HG03039 (cell line): ENCODE results near the gene PYGB.

Source experiments
- ATAC-seq: cut with Tn5 transposase; IDR thresholded peaks from one replicate; pipeline ENCODE4 v1.9.1; 2021; ENCODE audit warnings: mild to moderate bottlenecking, moderate library complexity; ENCODE audit not compliant: unreplicated experiment

PYGB gene

DNA sequence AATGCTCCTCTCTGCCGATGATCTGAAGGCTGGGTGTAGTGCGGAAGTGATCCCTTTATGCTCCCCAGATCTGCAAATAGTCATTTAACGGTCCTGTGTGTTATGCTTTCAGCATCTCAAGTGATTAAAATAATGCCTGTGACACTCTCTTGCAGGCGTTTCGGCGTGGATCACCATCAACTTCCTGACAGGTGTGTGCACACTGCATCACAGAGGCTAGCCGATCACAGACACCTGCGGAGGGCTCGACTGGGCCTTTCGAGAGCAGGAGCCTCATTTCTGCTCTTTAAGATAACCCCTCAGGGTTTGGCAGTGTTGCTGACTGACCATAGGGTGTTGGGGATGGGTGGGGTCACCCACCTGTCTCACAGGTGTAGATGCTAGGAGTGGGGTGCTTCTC, 32.4 kb upstream of the PYGB start:
- ATAC-seq: no peak

DNA sequence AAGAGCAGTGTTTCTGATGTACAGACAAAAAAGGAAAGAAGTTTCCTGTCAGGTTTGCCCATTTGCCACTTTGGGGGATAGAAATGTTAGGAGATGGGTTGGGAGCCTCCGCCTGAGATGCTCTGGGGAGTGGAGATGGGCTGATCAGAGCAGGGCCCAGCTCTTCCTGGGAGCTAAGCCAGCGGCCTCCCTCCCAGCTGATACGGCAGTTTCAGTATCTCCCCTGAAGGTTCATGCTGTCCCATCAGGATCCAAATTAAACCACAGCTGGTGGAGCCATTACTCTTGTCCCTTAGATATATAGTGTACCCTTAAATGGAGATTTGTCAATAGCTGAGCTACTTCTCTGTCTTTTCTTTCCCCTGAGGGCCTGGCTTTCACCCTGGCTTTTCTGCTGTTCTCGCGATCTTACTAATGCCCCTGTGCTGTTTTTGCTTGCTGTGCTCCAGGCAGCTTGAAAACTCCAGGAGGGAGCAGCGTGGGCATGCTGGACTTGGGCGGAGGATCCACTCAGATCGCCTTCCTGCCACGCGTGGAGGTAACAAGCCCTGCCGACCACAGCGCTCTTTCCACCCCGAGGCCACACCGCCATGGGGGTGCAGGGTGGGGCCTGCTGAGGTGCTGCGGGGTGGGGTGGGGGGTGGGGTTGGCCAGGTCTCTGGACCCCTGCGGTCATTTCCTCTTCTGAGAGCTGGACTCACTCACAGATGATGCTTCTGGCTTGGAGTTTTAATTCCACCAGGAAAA, 31.5 kb upstream of the PYGB start:
- no peak for ATAC-seq

DNA sequence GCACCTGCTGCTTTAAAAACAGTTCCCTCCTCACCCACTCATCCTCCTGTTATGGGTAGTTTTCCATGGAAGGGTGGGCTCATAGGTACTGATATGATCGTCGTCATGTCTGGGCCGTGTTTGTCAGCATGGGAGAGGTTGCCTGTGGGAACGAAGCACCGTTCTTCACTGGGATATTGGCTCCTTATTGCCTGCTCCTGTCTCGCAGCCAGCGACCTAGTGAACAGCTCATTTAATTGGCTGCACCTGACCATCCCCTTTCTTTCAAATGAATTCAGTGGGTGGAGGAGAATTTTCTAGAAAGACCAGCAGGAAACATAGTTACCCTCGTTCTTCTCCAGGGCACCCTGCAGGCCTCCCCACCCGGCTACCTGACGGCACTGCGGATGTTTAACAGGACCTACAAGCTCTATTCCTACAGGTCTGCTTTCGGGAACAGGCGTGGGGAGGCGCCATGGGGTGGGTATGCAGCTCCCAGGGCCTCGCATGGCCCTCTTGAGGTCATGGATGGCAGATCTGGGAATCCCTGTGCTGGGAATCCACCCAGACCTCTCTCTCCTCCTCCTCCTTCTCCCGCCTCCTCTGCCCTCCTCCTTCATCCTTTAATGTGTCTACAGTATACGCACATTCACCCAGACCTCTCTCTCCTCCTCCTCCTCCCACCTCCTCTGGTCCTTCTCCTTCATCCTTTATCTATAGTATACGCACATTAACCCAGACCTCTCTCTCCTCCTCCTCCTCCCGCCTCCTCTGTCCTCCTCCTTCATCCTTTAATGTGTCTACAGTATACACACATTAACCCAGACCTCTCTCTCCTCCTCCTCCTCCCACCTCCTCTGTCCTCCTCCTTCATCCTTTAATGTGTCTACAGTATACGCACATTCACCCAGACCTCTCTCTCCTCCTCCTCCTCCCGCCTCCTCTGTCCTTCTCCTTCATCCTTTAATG, 30.4 kb upstream of the PYGB start:
- ATAC-seq: no peak

DNA sequence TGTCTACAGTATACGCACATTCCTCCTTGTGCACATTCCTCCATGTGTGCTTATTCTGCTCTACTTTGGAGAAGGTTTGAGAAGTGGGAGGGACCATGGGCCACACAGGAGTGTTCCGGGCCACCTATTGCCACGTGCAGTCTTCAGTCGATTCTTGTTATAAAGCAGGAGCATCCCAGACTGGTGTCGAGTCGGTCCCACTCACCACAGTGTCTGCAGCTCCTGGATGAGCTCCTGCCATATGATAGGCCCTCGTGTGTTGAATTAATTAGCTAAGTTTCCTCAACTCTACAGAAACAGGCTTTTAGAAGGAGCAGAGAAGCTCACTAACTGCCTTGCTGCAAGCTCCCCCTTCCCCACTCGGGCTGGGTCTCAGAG, 29.8 kb upstream of the PYGB start:
- ATAC-seq: no peak

DNA sequence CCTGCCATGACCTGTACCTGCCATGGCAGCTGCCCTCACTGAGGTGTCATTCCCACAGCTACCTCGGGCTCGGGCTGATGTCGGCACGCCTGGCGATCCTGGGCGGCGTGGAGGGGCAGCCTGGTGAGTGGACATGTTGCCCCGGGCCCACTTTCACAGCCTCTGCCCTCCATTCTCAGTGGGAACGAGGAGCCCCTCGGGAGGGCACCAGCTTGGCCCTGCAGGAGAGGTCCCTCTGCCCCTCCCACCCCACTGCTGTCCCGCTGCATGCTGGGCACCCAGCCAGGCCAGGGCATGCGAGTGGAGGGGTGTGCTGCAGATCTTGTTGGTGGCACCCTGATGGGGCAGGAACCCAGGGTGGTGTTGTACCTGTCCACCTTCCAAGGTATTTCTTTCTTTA, 29.4 kb upstream of the PYGB start:
- no peak for ATAC-seq

DNA sequence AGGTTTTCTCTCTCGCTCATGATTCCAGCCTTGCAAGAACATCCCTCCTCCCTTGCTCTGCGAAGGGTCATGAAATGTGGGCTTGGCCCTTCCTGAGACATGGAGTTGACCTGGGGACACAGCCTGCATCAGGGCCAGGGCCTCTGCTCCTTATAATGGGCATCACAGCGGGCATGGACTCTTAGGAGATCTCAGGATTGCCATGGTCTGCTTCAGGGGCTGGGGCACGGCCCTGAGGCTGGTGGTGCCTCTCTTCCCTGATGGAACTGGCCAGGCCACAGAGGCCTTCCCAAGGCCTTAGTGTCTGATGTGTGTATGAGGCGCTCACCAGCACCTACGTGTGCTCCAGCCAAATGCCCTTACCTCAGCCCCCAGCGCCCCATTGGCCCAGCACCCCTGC, 28.5 kb upstream of the PYGB start:
- no peak for ATAC-seq

DNA sequence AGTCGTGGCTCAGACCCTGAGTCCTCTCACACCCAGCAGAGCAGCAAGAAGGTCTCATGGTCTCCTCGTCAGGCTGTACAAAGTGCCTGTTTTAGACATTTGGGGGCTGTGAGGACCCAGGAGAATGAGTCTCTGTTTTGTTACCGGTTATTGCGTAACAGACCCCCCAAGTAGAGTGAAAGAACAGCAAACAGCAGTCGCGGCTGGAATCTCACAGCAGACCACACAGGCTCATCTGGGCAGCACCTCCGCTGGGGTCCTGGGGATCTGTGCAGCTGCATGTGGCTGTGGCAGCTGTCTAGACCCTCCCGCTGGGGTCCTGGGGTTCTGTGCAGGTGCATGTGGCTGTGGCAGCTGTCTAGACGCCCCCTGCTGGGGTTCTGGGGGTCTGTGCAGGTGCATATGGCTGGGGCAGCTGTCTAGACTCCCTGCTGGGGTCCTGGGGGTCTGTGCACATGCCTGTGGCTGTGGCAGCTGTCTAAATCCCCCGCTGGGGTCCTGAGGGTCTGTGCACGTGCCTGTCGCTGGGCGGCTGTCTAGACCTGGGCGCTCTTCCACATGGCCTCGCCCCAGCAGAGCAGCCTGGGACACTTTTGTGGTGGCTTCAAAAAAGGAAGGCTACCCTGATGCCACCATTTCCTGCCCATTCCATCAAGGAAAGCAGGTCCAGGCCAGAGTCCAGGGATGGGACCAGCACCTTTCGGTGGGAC, 27.7 kb upstream of the PYGB start:
- ATAC-seq: no peak

DNA sequence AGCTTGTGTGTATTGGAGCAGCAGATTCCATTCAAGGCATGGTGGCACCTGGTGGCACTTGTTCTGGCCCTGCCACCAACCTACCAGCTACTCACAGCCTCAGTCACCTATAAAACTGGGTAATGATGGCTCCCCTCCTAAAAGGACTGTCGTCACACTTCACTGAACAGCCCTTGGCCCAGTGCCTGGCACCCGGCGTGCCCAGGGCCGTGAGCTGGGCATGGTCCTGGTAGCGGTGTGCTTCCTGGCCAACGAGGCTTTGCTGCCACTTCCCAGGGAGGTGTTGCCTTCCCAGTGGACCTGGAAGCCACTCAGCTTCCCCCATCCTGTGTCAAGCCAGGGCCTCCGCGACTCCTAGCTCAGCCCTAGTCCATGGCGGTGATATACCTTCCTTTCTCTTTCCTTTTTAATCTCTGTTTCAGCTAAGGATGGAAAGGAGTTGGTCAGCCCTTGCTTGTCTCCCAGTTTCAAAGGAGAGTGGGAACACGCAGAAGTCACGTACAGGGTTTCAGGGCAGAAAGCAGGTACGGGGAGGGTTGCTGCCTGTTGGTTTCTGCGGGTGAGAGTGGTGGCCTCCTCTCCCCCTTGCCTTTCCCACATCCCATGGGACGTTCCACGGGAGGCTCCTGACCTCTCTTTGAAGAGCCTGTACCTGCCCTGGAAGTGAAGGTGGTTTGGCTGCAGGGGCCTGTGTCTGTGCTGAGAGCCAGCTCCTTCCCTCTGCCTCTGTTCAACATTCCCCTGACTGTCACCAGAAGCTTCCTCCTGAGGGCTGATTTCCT, 26.9 kb upstream of the PYGB start:
- no peak for ATAC-seq

DNA sequence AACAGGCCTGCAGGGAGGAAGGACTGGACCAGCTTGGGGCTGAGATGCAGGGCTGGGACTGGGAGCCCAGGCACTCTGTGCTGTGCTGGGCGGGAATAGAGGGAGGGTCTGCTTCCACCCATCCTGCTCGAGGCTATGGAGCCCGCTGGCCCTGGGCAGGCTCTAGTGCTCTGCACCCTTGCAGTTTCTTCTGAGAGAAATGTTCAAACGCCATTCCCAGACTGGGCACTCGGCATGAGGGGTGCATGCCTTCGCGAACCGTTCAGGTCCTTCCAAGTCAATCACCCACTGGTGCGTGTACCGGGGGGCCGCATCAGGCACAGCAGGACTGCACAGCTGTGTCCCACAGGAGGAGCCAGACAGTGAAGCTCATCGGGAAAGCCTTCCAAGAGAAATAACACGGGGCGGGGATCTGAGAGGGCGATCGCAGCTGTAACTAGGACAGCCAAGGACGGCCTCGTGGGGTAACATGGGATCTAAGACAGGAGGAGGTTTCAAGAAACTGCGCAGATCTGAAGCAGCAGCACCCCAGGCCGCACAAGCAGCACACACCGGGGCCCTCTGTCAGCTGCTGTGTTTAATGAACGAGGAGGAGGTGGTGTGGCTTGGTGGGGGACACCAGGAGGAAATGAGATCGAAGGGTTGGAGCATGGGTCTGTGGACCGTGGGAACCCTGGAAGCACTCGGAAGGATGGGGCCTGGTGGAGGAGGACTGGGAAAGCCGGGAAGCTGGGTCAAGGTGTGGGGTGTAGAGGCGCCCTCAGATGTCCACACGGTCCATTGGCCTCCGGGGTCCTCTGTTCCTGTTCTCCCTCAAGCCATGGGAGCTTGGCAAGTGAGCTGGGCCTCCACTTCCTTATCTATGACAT, 26.1 kb upstream of the PYGB start:
- no peak for ATAC-seq

DNA sequence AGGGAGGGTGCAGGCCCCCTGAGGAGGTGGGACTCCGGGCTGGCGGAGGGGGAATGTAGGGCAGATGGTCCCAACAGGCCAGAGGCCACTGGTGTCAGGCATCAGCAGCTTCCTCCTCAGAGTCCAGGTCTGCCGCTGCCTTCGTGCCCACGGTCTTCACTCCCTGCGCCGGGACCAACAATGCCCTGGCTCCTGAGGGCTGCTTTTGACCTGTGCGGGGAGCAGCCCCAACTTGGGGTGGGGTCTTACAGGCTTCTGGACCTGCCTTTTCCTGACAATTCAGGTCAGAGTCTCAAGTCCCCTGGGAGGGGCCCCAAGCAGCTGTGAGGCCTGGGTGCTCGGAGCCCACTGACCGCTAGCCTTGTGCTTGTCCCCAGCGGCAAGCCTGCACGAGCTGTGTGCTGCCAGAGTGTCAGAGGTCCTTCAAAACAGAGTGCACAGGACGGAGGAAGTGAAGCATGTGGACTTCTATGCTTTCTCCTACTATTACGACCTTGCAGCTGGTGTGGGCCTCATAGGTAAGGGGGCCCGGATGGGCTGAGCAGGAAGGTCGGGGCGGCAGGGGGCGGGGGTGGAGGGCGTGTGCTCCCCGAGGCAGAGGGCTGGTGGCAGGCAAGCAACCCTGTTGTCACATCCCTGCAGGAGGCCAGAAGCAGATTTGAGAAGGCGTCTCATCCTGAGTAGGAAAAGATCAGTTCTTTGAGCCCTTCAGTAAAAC, 25.3 kb upstream of the PYGB start:
- ATAC-seq: no peak

DNA sequence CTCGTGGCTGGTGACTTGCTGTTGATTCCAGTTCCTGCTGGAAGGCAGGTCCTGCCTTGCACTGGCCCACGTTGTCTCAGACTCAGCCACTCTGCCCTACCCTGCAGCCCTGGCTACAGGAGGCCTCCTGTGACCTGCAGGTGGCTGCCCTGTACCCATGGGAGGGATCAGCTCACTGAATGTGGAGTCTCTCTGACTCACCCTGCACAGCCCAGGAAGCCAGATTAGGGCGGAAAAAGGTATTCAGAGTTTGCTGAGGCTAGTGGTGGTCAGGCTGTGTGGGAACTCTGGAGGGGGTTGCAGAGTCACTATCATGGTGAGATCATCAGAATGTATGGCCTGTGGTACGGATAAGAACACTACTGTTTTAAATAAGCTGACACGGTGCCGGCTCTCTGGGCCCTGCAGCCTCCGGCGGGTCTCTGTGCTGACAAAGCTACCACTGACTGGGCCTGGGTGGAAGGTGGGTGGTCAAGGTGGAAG, 24.7 kb upstream of the PYGB start:
- ATAC-seq: no peak

DNA sequence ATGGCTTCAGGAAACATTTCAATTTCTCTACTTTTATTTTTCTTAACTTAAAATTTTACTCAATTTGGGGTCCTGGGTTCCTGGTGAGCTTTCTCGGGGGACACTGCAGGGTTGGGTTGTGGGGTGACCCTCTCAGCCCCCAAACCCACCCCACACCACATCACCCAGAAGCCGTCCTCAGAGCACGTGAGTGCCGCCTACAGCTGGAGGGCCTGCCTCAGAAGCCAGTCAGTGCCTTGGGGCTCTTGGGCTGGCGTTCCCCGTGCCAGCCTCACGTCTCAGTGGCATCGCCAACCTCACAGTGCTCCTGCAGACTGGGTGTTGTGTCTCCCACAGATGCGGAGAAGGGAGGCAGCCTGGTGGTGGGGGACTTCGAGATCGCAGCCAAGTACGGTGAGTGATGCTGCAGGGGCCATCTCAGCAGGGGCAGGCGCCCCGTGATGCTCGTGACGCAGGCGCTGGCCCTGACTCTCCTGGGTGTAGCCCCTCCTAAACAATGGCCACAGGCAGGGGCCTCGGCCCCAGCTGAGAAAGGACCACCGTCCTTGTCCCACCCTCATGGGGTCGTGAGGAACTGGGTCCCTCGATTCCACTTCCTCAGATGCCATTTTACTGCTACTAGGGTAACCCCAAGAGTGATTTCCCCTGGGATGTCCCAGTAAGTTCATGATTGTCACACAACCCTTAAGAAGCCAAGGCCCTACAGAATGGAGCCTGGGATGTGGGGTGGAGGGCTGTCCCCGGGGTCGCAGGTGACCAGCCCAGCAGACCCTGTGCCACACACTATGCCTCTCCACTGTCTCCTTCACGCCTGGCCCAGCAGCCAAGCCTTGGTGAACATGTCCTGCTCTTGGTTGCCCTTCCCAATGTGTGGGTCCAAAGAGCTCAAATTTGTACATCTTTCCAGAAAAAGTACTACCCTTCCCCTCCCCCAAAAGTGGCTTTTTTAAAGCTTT, 23.8 kb upstream of the PYGB start:
- ATAC-seq: no peak

DNA sequence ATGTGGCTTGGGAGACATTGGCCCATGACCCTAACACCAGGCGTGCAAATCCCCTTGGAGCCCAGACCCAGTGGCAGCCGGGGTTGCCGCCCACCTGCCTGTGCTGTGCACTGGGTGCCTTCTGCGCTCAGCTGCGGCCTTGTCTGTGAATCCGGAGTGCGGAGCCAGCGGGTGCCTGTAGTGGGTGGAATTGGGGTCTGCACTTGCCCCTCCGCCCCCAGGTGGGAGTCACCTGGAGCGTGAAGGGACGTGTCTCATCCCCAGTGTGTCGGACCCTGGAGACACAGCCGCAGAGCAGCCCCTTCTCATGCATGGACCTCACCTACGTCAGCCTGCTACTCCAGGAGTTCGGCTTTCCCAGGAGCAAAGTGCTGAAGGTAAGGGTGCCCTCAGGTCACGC, 22.9 kb upstream of the PYGB start:
- no peak for ATAC-seq

DNA sequence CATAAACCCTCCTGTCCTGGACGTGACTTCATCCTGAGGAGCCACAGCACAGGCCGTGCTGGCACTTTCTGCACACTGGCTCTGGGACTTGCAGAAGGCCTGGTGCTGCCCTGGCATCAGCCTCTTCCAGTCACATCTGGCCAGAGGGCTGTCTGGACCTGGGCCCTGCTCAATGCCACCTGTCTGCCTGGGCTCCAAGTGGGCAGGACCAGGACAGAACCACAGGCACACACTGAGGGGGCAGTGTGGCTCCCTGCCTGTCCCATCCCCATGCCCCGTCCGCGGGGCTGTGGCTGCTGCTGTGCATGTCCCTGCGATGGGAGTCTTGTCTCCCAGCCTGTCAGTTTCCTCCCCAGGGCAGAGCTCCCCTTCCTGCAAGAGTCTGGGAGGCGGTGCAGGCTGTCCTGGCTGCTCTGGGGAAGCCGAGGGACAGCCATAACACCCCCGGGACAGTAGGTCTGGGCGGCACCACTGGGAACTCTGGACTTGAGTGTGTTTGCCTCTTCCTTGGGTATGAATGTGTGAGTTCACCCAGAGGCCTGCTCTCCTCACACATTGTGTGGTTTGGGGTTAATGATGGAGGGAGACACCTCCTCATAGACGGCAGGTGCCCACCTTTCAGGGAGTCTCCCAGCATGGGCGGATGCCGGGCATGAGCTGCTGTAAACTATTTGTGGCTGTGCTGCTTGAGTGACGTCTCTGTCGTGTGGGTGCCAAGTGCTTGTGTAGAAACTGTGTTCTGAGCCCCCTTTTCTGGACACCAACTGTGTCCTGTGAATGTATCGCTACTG, 22.0 kb upstream of the PYGB start:
- ATAC-seq: no peak

DNA sequence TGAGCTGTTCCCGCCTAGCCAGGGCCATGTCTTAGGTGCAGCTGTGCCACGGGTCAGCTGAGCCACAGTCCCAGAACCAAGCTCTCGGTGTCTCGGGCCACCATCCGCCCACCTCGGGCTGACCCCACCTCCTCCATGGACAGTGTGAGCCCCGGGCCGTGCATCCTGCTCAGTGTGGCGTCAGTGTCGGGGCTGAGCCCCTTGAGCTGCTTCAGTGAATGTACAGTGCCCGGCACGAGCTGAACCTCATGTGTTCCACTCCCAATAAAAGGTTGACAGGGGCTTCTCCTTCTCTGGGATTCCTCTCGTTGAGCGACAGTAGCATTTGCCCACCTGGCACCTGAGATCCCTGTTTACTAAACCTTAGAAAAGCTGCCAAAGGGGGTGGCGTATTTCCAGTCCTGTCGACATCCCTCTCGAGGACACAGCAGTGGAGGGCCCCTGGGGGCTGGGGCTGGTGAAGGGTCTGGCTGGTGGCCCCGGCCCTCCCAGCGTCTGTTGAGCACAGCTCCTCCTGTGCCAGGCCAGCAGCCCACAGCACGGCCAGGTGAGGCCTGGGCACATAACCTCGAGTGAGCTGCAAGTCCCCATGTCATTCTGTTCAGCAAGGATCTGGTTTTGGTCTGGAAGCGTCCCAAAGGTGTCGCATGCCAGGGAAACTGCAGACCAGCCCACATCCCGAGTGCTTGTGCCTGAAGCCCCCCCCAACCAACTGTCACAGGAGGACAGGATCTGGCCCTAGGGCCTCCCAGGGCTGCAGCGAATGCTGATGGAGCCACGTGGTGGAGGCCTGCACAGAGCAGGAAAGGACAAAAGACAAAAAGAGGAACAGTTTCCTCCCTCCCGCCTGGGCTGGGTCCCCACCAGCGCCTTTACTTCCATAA, 21.2 kb upstream of the PYGB start:
- no peak for ATAC-seq

DNA sequence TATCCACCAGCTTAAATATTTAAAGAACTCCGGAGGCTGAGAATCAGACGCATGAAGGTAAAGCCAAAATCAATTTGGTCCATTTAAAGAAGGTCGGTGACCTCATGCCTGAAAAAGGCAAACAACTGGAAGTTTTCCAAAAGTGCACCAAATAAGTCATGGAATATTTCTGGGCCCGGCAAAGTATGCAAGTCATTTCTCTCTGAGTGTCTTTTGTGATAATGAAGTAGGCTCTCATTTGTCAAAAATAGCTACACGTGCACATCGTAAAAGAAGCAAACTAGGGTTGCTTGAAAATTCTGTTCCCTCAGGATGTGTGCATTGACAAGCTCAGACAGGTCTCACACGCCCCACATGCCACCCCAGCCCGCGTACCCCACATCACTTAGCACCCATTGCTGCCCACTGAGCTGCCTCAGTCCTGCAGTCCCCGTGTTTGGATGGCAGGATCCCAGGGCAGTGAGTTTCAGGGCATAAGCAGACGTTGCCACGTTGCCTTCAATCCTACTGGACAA, 20.5 kb upstream of the PYGB start:
- ATAC-seq: no peak
